Stimulated activated CD8-positive, alpha-beta memory T cell treated with anti-CD3 and anti-CD28 coated beads, Interleukin-15, amount 100 ng/mL, for 1 hour (primary cell): Measurements from ENCODE around the gene CADM1.

Experiments
- DNase-seq: peaks from one replicate; pipeline ENCODE4 v3.0.0-alpha.2; 2020; ENCODE audit warnings: low read depth

The CADM1 gene

DNA sequence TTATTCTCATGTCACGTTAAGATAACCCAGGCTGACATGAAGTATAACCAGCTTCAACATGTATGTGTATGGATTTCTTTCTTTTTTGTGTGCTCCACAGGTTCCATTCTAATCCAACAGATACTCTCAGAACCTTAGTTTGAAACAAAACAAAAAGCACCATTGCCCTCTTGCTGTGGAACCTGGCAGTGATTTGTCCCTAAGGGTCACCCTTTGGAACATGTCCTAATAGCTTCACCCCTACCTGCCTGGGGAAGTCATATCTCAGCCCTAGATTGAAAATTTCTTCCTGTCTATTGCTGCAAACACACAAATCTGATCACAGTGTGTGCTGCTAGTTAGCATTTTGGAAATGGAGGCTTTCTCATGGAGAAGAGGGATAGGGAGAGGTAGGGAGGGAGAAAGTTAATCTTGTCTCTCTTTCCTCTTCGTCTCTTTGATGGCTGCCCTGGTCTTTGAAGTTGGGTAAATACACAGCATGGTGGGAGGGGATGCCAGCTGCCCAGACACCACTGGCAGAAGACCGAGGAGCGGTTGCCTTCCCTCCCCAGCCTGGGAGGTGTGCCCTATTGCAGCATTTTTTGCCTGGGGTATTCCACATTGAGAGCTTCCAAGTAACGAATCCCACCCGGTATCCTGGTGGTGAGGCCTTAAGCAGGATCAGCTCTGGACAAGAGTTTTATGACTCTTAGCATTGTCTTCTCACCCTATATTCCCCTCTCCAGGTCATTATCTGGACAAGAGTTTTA is 11.6 kb upstream of the CADM1 start:
- DNase-seq: no peak

DNA sequence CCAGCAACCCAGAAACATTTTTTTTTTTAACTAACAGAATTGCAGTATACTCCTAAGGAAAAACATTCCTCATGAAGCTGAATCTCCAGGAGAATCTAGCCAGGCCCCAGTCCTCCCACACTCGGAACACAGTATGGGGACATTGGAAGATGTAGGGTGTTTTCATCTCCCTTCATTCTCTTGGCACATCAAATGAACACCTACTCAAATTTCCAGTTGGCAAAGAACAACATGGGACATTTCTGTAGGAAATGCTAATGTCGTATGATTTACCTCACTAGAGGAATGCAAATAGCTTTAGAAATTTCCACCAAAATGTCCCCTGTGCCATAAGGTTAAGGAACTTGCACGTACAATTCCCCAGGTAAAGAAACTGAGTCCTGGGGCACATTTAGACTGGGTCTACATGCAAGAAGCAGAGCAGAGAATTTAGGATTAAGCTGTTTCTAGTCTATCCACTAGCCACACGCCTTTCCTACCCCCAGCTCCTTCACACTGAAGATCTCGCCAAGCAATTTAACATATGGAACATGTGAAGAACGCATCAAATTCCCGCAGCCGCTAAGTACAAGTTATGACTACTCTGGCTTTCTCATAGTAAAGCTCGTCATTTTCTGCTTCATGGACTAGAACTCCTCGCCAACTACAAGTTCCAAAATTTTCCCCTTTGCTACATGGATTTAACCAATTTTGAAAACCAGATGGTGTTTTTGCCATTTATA is 2.9 kb upstream of the CADM1 start:
- DNase-seq: no peak

DNA sequence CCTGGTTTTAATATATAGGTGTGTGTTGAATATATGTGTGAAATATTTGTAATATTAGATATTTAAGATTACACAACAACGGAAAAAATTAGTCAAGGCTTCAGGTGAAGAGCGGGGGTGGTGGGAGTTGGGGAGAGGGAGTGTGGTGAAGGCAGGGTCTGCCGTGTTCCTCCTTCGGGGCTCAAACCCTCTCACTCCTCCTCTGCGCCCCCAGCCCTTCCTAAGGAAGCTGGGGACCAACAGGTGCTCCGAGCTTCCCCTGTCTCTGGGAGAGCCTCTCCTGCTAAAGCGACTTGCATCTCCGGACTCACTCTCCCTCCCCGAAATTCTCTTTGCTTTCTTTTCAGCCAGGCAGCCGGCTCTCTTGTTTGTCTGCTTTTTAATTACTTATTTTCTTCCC is 960 bp upstream of the CADM1 start:
- DNase-seq: no peak

DNA sequence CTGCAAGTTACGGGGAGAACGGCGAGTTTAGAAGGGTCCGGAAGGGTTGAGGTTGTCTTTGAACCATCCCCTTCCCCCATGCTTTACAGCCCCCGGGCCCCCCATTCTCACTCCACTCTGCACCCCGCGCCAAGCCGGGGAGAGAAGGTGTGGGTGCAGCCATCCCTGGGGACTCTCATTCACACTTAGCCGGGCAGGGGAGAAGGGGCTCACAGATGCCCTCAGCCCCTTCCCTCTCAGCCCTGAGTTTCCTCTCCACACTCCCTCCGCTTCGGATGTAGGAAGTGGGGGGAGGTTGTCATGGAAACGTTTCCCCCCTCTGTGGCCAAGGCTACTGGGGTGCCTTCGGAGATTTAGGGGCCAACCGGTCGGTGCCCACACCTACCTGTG is 334 bp downstream of the CADM1 start:
- DNase-seq: no peak

DNA sequence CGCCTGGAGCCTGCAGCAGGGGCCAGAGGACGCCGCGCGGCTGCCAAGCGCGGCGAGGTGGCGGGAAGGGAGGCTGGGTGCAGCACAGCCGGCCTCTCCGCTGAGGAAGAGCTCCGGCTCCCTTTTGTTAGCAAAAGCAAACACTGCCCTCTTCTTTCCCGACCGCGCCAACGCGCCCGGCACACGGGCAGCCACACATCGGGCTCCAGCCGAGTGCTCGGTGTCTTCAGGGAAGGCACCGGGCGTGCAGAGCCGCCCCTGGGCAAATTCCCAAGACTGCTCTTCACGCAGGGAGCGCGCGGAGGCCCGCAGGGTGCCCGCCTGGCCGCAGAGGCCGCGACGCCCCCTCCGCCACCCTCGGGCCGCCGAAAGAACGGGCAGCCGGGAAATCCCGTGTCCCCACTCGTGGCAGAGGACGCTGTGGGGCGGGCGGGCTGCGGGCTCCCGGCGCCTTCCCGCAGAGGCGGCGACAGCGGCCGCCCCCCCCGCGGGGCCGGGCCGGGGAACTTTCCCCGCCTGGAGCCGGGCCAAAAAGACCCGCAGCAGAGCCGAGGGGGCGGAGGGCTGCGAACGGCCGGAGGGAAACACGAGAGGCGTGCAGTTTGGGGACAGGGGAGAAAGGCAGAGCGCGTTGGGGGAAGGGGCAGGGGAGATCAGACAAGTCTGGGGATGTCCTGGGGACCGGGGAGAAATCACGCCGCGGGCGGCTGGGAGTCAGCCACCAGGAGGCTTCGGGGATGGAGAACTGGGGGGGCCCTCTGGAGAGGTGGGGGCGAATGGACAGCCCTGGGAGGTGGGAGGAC is 931 bp downstream of the CADM1 start:
- DNase-seq: no peak

DNA sequence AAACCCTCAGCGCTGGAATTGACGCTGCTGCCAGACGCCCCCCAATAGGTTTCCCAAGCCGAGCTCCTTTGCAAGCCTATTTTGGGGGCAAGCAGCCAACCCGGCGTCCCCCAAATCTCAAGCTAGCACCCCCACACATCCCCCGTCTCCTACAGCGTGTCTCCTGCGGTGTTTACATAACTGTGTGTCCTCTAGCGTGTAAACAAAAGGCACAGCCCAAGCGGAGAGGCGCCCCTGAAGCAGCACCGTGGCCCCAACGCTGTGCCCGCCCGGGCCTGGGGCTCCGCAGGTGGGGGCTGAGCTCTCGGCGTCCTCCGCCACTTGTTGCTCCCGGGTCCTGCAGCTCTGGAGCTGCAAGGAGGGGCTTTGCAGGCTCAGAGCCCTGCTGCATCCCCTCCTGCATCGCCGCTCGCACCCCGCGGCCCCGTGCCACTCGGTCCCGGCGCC is 1.6 kb downstream of the CADM1 start:
- DNase-seq: no peak

DNA sequence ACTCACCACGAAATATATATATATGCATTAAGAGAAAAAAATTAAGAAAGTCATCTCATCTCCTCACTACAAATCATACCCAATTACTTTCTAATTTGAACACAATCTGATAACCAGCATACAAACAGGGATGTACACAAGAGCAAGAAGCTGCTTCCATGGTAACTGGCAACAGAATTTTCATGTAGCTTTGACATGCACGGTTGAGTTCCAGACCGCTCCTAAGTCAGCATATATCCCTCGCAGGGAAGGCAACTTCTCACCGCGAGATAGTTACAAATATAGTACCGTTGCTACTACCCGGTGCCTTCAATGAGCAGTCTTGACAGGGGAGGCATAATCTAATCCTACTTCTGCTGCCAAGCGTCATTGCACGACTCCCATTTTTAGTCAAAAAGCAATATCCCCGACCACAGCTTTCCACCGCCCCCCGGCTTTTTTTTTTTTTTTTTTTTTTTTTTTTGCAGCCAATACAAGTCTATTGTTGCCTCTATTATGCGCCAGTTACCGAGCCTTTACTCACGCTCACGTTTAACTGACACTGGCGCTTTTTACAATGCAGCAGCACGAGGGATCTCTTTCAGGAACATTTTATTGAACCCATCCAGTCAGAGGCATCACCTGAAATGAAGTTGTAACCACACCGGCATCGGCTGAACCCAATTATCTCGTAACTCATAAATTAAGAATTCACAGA is 2.2 kb downstream of the CADM1 start:
- no peak for DNase-seq

DNA sequence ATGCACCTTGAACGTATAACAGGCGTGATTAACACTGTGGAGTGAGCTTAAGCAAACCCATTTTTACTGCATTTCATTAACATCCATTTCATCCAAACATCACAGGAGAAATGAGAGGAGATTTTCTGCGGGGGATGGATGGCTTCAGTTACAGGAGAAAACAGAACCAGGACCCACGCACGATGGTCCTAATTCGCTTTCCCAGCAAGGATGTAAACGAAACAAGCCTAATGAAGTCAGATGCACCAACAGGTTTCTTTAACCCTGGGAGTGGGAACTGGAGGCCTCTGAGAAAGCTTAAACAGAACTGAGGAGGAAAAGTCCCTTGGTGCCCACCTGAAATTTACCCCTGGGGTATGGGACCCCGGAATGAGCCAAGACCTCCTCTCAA is 2.7 kb downstream of the CADM1 start:
- no peak for DNase-seq

DNA sequence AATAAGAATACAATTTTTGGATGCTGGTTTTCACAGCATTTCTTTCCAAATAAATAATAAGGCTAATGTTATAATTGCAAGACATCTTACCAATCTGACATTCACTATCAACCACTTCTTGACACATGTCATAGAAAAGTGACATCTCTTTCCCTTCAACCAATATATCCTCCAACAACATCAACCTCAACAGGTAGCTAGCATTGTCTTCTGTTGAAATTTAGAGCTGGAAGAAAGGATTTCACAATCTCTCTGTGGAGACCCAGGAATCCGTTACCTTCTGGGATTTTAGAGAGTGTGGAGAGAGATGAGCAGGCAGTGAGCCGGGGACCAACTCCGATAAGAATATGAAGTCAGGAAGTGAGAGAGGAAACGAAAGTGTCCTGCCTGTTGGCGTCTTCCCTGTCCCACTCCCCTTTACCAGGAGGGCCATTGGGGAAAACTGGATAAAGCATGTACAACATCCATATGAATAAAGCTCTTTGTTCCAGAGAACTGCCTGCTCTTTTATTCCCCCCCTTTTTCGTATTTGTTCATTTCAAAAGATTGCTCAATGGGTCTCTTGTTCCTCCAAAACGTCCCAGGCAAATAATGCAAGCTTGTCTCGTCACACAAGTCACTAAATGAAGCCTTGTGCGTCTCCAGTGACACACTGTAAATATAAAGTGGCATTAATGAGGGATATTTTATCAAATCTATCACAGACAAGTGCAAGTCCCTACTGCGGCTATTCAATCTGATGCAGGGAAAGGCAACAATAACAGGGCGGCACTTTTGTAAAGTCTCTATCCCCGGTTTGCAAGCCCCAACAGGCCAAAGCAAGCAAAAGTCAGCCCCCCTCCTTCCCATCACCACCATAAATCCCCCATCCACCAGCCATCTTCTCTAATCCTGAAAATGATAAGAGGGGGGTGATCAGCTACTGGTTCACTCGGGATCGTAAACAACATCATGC is 3.4 kb downstream of the CADM1 start:
- DNase-seq: no peak

DNA sequence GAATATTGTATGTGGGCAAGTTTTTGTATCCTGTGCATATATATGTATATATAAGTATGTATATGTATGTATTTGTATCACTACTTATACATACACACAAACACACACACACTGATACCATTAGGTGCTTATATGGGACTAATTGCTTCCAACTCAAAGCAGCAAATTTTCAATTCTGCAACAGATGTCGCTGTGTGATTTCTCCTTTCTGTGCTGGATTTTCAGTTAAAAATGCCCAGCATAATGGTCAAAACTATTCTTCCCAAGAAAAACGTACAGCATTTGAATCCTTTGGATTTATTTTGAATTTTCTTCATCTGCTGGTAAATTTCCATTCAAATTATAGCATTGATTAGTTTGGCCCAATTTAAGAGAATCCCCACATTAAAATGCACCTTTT is 4.3 kb downstream of the CADM1 start:
- no peak for DNase-seq

DNA sequence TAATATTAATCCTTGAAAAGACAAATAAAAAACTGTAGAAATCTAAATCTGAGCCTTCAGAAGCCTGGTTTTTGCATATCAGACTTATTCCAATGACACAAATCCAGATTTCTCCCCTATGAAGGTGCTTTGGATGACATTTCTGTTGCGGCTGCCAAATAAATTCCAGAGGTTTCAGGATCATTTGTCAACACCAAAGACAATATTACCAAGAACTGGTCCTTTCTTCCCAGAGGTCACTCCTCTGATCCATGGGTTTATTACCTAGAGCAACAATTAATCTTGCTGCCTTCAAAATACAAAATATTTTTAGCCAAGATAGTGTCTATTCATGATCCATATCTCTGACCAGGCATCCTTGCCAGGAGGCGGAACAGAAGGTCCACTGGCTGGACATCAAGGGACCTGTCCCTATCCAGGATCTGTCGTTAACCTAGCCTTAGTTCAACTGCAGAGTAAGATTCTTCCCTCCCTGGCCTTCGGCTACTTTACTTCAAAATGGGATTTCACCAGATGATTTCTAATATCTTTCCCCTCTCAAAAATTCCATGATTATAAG is 4.9 kb downstream of the CADM1 start:
- DNase-seq: no peak

DNA sequence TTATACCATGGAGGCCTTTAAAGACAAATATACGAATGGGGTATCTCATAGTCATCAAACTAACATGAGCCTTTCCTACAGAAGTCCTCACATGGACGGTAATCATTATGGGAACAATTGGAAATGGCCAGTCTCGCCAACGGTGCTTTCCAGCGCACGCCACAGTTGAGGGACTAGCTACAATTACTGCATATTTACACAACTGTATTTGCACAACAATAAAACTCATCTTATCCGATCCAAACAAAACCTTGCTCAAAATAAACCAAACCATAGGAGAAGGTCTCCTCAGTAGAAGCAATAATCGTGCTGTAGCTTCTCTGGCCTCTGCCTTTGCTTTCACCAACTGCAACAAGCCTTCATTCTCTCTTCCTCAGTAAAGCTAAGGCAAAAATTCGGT is 5.9 kb downstream of the CADM1 start:
- no peak for DNase-seq

DNA sequence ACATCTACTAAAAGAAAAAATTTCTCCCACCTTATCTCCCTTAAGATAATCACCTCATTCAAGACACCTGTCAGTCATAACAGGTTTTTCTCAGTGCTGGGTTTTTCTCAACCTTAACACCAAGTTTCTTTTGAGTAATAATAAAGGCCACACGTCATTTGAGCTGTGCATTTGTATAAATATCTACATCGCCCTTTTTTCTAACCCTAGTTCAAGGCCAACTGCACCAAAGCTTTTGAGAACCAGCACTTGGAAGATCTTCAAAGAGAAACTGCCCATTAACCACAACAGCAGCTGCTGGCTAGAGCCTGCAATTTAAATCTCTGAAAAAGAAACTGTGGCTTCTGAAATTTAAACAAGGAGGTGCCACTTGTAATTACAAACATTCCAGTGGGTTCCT is 6.9 kb downstream of the CADM1 start:
- DNase-seq: no peak

DNA sequence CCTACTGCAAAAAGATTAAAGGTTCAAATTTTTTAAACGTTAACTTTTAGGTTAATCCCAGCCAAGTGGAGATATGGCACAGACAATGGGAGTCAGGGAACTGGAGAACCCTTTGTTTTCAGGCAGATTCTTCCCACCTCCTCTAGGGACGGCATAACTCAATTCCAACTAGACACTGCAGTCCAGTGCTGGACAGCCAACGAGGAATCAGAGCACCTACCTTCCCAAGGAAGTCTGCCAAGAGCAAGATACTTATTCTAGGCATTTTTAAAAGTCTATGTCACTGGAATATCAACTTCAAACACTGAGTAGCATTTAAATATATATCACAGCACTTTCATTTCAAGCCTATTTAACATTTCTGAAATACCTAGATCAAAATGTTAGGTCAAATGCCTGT is 7.3 kb downstream of the CADM1 start:
- no peak for DNase-seq

DNA sequence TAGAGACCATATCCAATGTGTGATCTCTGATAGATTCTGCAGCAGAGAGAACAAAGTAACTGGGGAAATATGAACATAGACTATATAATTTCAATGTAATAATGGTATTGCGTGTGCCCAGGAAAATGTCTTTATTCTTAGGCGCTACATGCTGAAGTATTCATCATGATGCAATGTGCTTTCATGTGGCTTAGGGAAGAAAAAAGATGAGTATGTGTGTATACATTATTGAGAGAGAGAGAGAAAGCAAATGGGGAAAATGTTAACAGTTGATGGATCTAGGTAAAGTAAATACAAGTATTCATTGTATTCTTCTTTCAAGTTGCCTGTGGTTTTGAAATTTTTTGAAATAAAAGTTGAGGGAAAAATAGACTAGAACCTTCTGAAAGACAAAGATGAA is 10.3 kb downstream of the CADM1 start:
- no peak for DNase-seq

DNA sequence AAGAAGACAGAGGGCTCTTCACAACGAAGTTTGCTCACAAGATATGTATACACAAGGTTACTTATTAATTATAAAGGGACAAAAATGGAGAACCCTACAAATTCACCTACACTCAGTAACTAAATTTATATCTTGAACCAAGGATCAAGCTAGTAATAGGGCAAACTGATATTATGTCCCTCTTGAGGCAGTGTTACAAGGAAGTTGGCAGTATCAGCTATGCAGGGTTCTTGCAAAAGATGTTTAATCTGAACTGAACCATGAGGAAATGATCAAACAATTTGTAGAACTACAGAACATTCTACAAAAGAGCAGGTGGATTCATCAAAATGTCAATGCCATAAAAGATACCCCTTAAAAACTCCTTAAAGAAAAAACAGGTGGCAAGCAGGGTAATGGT is 10.7 kb downstream of the CADM1 start:
- DNase-seq: no peak

DNA sequence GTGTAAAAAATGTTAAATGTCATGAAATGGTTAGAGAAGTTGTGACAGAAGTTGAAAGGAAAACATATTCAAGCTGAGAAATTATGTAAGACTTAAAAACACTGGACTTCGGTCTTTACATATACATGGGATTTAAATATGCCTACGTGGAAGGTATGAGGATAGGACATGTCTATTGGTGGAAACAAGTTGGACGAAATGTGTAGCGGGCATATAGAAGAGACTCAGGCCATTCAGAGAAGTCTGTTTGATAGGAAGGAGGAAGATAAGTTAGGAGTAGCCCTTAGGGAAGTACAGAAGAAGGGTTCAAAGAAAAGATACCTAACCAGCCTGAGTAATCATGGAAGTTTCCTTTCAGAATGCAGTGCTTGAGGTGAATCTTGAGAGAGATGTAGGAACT is 14.7 kb downstream of the CADM1 start:
- no peak for DNase-seq

DNA sequence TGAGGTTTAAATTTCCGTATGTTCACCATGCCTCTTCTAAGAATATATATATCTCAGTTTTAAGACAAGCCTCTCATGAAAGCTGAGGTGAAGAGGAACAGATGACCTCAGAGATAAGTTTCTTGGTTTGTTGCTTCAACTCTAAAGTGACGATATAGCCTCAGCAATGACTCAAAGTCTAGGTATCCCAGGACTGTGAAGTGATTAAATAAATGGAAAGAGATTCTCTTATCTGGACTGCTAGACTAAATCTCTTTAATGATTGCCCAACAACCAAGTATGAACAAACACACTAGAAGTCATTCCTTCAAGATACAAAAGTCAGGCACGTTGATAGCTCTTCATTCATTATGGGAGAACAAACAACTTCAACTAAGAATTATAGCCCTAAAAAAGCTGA is 15.3 kb downstream of the CADM1 start:
- DNase-seq: no peak

DNA sequence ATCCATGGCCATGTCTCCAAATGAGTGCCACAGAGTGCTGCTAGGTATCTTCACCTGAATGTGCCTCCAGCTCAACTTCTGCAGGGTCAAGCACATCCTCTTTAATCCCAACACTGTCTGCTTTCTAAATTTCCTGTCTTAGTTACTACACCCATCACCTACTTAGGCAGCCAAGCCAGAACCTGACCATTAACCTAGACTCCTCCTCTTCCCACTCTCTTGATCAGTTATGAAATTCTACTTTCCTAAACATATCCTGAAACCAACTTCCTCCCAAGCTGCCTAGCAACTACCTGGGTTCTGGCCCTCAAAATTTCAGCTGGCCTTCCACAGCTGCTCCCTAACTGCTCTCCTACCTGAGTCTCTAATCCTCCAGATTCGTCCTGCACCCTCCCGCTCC is 22.7 kb downstream of the CADM1 start:
- DNase-seq: no peak

DNA sequence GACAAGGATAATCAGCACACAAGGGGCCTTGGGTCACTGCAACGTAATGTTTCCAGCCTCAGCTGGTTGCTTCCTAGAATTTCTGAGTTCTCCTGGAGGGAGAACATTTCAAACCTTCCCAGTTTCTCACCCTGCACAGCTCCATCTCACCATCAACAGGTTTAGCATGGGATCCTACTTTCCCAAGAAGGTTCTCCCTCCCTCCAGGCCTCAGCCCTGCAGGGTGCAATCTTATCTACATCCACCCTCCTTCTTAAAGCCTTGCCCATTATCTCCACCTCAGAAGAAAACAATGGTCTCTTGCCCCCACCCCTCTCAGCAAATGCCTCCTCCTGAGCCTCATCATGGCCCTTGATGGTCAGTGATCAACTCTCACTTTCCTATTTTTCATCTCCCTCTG is 23.6 kb downstream of the CADM1 start:
- no peak for DNase-seq

DNA sequence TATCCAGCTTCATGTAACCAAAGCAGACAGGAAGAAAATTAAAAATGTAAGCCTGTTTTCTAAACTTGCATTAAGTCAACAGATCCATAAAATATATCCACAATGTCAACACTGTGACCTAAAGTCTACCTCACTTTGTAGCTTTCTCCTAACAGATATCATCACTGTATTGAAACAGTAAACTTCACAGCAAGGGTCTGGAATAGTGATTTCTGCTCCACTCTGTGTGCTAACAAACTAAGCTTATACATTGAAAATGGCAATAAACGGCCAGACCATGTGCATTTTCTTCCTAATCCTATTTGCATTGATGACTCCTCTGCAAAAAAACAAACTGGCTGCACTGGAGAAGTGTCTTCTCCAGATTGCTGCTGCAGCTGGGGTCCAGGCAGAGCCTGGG is 26.8 kb downstream of the CADM1 start:
- no peak for DNase-seq
